ENCODE results near the gene PSTPIP1. TPM values are rescaled to one million over a fixed set of nuclear protein-coding genes. Genes with fewer than 3 reads are reported as not detected.

The PSTPIP1 gene
- polyA plus RNA-seq, 1 donor from 2014 or later = not detected

DNA sequence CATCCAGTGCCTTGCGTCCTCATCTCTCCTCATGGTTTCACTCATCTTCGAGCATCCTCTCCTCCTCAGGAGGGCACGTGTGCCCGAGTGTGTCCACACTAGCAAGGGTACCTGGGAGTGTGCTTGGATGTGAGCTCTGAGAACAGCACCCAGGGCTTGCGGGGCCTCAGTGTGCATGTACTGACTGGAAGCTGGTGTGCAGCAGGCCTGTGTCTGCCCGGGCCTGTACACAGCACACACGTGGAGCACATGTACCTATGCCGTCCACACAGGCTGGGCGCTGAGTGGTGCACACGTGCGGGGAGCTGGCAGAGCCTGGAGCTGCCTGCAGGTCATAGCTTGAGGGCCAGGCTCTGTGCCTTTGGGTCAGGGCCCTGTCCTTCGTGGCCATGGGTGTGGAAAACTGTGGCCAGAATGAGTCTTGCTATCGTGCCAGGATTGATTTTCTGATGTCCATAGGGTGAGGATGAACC, 41.1 kb downstream of the PSTPIP1 start:
- Histone ChIP-seq H3K9ac (ENCODE audit: low read length) (no peak overlapping the region), H3K79me2 (replicated peaks; ENCODE audit: insufficient read depth, low read length) (no peaks in the 10 kb centered on the region), H4K20me1 (ENCODE audit: insufficient read depth) (no peaks in the 10 kb centered on the region), H3K4me3 (ENCODE audit: low read length) (no peak overlapping the region), H3K9me2 (ENCODE audit: insufficient read depth, low read length) (no peaks in the 10 kb centered on the region), H3K27me3 (ENCODE audit: insufficient read depth, low read depth, low read length) (no peaks in the 10 kb centered on the region), H3K27ac (ENCODE audit: low read length) (no peak overlapping the region), H3K9me3 (ENCODE audit: low read length) (no peaks in the 10 kb centered on the region), H3K4me2 (ENCODE audit: low read length) (no peak overlapping the region), H3F3A (ENCODE audit: insufficient read depth, low read length, poor library complexity, severe bottlenecking) (no peaks in the 10 kb centered on the region), H2AFZ (ENCODE audit: low read depth, low read length) (no peak overlapping the region), H3K36me3 (ENCODE audit: insufficient read depth, low read length) (no peaks in the 10 kb centered on the region)
- TF ChIP-seq SMC3 (conservative IDR thresholded peaks at IDR 0.05; ENCODE audit: poor library complexity) (no peak), EZH2 (IDR thresholded peaks at IDR 0.05; ENCODE audit: borderline replicate concordance, insufficient read depth, low read length, poor library complexity, severe bottlenecking) (no peak), POLR2AphosphoS5 (IDR thresholded peaks at IDR 0.05) (no peak), MXI1 (conservative IDR thresholded peaks at IDR 0.05; ENCODE audit: poor library complexity, severe bottlenecking) (no peak), RAD21 (conservative IDR thresholded peaks at IDR 0.05) (no peak), TAF1 (IDR thresholded peaks at IDR 0.05; ENCODE audit: low read depth) (no peak), EP300 (conservative IDR thresholded peaks at IDR 0.05; ENCODE audit: poor library complexity, severe bottlenecking) (no peak)
- TF ChIP-seq, protein P1, sequence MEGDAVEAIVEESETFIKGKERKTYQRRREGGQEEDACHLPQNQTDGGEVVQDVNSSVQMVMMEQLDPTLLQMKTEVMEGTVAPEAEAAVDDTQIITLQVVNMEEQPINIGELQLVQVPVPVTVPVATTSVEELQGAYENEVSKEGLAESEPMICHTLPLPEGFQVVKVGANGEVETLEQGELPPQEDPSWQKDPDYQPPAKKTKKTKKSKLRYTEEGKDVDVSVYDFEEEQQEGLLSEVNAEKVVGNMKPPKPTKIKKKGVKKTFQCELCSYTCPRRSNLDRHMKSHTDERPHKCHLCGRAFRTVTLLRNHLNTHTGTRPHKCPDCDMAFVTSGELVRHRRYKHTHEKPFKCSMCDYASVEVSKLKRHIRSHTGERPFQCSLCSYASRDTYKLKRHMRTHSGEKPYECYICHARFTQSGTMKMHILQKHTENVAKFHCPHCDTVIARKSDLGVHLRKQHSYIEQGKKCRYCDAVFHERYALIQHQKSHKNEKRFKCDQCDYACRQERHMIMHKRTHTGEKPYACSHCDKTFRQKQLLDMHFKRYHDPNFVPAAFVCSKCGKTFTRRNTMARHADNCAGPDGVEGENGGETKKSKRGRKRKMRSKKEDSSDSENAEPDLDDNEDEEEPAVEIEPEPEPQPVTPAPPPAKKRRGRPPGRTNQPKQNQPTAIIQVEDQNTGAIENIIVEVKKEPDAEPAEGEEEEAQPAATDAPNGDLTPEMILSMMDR (IDR thresholded peaks at IDR 0.05; ENCODE audit: poor library complexity, severe bottlenecking) = no peak
- TF ChIP-seq, protein P2, sequence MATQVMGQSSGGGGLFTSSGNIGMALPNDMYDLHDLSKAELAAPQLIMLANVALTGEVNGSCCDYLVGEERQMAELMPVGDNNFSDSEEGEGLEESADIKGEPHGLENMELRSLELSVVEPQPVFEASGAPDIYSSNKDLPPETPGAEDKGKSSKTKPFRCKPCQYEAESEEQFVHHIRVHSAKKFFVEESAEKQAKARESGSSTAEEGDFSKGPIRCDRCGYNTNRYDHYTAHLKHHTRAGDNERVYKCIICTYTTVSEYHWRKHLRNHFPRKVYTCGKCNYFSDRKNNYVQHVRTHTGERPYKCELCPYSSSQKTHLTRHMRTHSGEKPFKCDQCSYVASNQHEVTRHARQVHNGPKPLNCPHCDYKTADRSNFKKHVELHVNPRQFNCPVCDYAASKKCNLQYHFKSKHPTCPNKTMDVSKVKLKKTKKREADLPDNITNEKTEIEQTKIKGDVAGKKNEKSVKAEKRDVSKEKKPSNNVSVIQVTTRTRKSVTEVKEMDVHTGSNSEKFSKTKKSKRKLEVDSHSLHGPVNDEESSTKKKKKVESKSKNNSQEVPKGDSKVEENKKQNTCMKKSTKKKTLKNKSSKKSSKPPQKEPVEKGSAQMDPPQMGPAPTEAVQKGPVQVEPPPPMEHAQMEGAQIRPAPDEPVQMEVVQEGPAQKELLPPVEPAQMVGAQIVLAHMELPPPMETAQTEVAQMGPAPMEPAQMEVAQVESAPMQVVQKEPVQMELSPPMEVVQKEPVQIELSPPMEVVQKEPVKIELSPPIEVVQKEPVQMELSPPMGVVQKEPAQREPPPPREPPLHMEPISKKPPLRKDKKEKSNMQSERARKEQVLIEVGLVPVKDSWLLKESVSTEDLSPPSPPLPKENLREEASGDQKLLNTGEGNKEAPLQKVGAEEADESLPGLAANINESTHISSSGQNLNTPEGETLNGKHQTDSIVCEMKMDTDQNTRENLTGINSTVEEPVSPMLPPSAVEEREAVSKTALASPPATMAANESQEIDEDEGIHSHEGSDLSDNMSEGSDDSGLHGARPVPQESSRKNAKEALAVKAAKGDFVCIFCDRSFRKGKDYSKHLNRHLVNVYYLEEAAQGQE (IDR thresholded peaks at IDR 0.05; ENCODE audit: borderline replicate concordance) = no peak

DNA sequence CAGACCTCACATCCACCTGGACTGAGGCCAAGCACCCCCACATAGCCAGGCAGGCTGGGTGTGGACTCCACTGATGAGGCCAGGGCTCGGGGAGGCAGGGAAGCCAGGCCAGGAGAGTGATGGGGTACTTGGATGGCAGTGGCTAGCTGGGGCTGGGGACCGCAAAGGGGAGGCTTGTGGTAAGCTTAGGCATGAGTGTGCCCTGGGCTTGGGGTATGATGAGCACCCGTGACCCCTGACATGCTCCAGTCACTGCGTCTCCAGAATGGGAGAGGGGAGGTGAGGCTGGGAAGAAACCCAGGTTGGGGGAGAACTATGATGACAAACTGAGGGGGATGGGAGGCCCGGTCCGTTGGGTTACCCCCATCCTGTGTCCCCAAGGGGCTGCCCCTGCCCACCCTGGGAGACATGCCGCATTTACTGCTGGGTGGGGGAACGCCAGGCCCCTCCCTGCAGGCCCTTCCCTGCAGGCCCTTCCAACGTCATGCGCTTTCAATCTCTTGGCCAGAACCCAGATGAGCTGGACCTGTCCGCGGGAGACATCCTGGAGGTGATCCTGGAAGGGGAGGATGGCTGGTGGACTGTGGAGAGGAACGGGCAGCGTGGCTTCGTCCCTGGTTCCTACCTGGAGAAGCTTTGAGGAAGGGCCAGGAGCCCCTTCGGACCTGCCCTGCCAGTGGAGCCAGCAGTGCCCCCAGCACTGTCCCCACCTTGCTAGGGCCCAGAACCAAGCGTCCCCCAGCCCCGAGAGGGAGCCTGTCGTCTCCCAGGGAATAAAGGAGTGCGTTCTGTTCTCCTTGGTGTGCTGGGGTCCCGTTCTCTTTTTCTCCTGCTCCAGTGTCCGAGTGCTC, 41.8 kb downstream of the PSTPIP1 start:
- H3K36me3 ChIP-seq (ENCODE audit: insufficient read depth, low read length) = no peaks in the 10 kb centered on the region
- H3K9ac ChIP-seq (ENCODE audit: low read length) = no peak overlapping the region
- H3K9me3 ChIP-seq (ENCODE audit: low read length) = no peaks in the 10 kb centered on the region
- no peaks in the 10 kb centered on the region for H3K27me3 ChIP-seq (ENCODE audit: insufficient read depth, low read depth, low read length)
- no peaks in the 10 kb centered on the region for H4K20me1 ChIP-seq (ENCODE audit: insufficient read depth)
- no peaks in the 10 kb centered on the region for H3K9me2 ChIP-seq (ENCODE audit: insufficient read depth, low read length)
- no peaks in the 10 kb centered on the region for H3K79me2 ChIP-seq (replicated peaks; ENCODE audit: insufficient read depth, low read length)
- H2AFZ ChIP-seq (ENCODE audit: low read depth, low read length) = no peak overlapping the region
- TF ChIP-seq EP300 (conservative IDR thresholded peaks at IDR 0.05; ENCODE audit: poor library complexity, severe bottlenecking) = no peak
- TF ChIP-seq, protein P1 (IDR thresholded peaks at IDR 0.05; ENCODE audit: poor library complexity, severe bottlenecking) = no peak
- H3F3A ChIP-seq (ENCODE audit: insufficient read depth, low read length, poor library complexity, severe bottlenecking) = no peaks in the 10 kb centered on the region
- no peak overlapping the region for H3K27ac ChIP-seq (ENCODE audit: low read length)
- H3K4me3 ChIP-seq (ENCODE audit: low read length) = no peak overlapping the region
- H3K4me2 ChIP-seq (ENCODE audit: low read length) = no peak overlapping the region

Data from neural cell (in vitro differentiated cells).